Ovary (tissue), 3 donors: ENCODE measurements around the gene PCDHA6.

Experiments used
- CTCF ChIP-seq, 3 donors: fragments of 450-650 bp in 2 of 3; fragments of 200-600 bp in 1 of 3; IDR thresholded peaks; one replicate each; pipeline versions ENCODE4 v1.5.1 to v1.8.0; 2016 to 2022; ENCODE audit warnings: antibody characterized with exemption in 3 of 3, mild to moderate bottlenecking in 1 of 3
- EP300 ChIP-seq: sonication (generic); formaldehyde crosslinking; IDR thresholded peaks from one replicate; pipeline ENCODE4 v1.6.1; 2017; ENCODE audit warnings: antibody characterized with exemption
- POLR2A ChIP-seq: fragments of 450-650 bp; IDR thresholded peaks from one replicate; pipeline ENCODE4 v1.6.1; 2017; ENCODE audit warnings: antibody characterized with exemption, mild to moderate bottlenecking, moderate library complexity
- donor health status: DM: no; HTN: no; CAD: no.

GRCh38 chr5:140857987-140858240 lies 30.2 kb downstream of the PCDHA6 start:
- TF ChIP-seq CTCF (IDR thresholded peaks at IDR 0.05) (no peak), EP300 (no peak), POLR2A (no peak)
